ENCODE measurements around the gene CADPS2. TPM values are rescaled to one million over a fixed set of nuclear protein-coding genes. Genes with fewer than 3 reads are reported as not detected.

CADPS2 gene
- total RNA-seq, 2 experiments from 2014 or later, result not detected

DNA sequence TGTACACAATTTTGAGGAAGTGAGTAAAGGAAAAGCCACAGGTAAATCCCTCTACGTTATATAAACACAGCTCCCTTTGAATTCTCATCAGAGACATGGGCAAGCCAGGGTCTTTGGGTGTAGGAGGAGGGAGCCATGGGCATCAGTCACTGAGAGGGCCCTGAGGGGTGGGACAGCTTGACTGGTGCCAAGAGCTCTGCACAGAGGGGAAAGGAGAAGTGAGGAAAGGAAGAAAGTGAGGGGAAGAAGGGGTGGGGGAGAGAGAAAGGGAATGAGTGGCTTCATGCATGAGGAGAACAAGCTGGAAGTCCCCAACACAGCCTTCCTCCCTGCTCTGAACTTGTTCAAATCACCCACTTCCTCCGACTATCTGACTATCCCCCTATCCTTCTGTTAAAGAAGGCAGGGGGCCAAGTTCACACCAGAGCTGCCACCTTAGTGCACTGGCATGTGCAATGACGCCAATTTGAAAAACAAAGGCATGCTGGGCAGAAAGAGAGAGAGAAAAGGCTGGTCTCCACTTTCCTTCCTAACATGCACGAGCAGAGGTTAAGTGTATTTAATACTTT, 167.2 kb downstream of the CADPS2 start:
- TF ChIP-seq, protein P1, sequence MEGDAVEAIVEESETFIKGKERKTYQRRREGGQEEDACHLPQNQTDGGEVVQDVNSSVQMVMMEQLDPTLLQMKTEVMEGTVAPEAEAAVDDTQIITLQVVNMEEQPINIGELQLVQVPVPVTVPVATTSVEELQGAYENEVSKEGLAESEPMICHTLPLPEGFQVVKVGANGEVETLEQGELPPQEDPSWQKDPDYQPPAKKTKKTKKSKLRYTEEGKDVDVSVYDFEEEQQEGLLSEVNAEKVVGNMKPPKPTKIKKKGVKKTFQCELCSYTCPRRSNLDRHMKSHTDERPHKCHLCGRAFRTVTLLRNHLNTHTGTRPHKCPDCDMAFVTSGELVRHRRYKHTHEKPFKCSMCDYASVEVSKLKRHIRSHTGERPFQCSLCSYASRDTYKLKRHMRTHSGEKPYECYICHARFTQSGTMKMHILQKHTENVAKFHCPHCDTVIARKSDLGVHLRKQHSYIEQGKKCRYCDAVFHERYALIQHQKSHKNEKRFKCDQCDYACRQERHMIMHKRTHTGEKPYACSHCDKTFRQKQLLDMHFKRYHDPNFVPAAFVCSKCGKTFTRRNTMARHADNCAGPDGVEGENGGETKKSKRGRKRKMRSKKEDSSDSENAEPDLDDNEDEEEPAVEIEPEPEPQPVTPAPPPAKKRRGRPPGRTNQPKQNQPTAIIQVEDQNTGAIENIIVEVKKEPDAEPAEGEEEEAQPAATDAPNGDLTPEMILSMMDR (IDR thresholded peaks at IDR 0.05), result no peak
- no peaks in the 10 kb centered on the region for H3K36me3 Mint-ChIP-seq (ENCODE audit: low read depth)
- Histone ChIP-seq H3K27me3 (ENCODE audit: control insufficient read depth in 1 of 2, insufficient read depth in 2 of 2, low read length in 2 of 2) (no peaks in the 10 kb centered on the region), H3K27ac (ENCODE audit: low read depth in 1 of 2, low read length in 2 of 2) (no peak overlapping the region), H3K4me1 (ENCODE audit: insufficient read depth, low read length) (no peaks in the 10 kb centered on the region), H3K36me3 (ENCODE audit: insufficient read depth, low read length) (no peaks in the 10 kb centered on the region), H3K4me3 (ENCODE audit: low read length) (no peak overlapping the region), H3K9me3 (ENCODE audit: control insufficient read depth in 1 of 2, insufficient read depth in 1 of 2, low read length in 2 of 2) (peaks cover 0 to 5% of the 10 kb centered on the region in 2 experiments)
- no peaks in the 10 kb centered on the region for H3K27me3 Mint-ChIP-seq
- ChIA-PET CTCF (no interaction called here), POLR2A (no interaction called here)
- H3K4me1 Mint-ChIP-seq (ENCODE audit: low read depth), result no peaks in the 10 kb centered on the region
- no peak overlapping the region for H3K4me3 Mint-ChIP-seq
- ATAC-seq (ENCODE audit: poor library complexity), result no peak
- DNase-seq, result no peak
- H3K9me3 Mint-ChIP-seq, result peaks cover 4% of the 10 kb centered on the region
- intact Hi-C loops (cut with DNase I, micrococcal nuclease), result no loop called here
- no peak overlapping the region for H3K27ac Mint-ChIP-seq

DNA sequence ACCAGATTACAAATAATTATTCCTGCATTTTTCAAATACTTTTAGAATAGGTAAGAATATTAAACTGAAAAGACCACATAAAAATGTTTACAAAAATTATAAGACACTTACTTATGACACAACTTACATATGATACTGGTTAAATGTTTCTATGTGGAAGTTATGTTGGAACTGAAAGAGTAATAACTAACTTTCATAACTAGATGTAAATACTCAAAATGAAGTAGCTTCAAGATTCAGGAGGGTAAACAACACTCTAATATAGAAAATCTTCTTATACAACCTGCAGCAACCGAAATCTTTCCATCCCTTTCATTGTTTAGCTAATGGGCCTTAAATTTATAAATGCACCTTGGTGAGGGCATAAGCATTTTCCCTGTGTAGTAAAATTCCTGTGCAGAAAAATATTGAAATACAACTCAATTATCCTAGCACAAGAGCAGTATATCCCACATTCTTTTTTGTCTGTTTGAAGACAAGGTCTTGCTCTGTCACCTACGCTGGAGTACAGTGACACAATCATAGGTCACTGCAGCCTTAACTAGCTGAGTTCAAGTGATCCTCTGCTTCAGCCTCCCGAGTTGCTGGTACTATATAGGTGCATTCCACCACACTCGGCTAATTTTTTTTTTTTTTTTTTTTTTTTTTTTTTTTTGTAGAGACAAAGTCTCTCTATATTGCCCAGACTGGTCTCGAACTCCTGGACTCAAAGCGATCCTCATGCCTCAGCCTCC, 168.7 kb downstream of the CADPS2 start:
- peaks cover 4% of the 10 kb centered on the region for H3K9me3 Mint-ChIP-seq
- H3K4me1 Mint-ChIP-seq (ENCODE audit: low read depth), result no peaks in the 10 kb centered on the region
- ATAC-seq (ENCODE audit: poor library complexity) (no peak), DNase-seq (no peak)
- Histone ChIP-seq H3K4me3 (ENCODE audit: low read length) (no peak overlapping the region), H3K27me3 (ENCODE audit: control insufficient read depth in 1 of 2, insufficient read depth in 2 of 2, low read length in 2 of 2) (no peaks in the 10 kb centered on the region), H3K9me3 (ENCODE audit: control insufficient read depth in 1 of 2, insufficient read depth in 1 of 2, low read length in 2 of 2) (peaks cover 0 to 5% of the 10 kb centered on the region in 2 experiments), H3K27ac (ENCODE audit: low read depth in 1 of 2, low read length in 2 of 2) (no peak overlapping the region), H3K4me1 (ENCODE audit: insufficient read depth, low read length) (no peaks in the 10 kb centered on the region), H3K36me3 (ENCODE audit: insufficient read depth, low read length) (no peaks in the 10 kb centered on the region)
- no peaks in the 10 kb centered on the region for H3K36me3 Mint-ChIP-seq (ENCODE audit: low read depth)
- TF ChIP-seq, protein P1 (IDR thresholded peaks at IDR 0.05), result no peak
- H3K27ac Mint-ChIP-seq, result no peak overlapping the region
- intact Hi-C loops (cut with DNase I, micrococcal nuclease), result no loop called here
- no peaks in the 10 kb centered on the region for H3K27me3 Mint-ChIP-seq
- no peak overlapping the region for H3K4me3 Mint-ChIP-seq
- POLR2A ChIA-PET, result no interaction called here
- CTCF ChIA-PET, result no interaction called here

DNA sequence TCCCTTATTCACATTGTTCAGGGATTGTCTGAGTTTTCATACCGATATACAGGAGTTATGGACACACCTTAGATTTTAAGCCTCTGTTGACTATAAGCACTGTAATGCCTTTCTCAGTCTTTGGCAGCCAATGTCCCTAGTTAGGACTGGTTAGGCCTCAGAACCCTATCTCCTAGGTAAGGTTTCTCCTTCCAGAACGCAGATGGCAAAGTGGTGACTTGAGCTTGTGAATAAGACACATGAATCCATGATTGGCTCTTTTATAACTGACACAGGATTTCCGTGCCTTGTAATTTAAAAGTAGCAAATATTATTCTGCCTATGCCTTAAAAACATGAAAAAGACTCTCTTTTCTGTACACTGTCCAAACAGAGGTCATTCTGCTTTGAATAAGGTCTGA, 171.1 kb downstream of the CADPS2 start:
- H3K36me3 Mint-ChIP-seq (ENCODE audit: low read depth), result no peaks in the 10 kb centered on the region
- peaks cover 4% of the 10 kb centered on the region for H3K9me3 Mint-ChIP-seq
- ChIA-PET POLR2A (no interaction called here), CTCF (interaction anchor here (0.6 kb wide), 1 partner anchor 11 kb away, joined by 3 read pairs; no protein-coding TSS in a partner anchor)
- no peaks in the 10 kb centered on the region for H3K27me3 ChIP-seq (ENCODE audit: control insufficient read depth in 1 of 2, insufficient read depth in 2 of 2, low read length in 2 of 2)
- DNase-seq, result no peak
- no peak overlapping the region for H3K4me3 Mint-ChIP-seq
- TF ChIP-seq, protein P1 (IDR thresholded peaks at IDR 0.05), result no peak
- intact Hi-C loops (cut with DNase I, micrococcal nuclease), result no loop called here
- H3K27ac ChIP-seq (ENCODE audit: low read depth in 1 of 2, low read length in 2 of 2), result no peak overlapping the region
- H3K9me3 ChIP-seq (ENCODE audit: control insufficient read depth in 1 of 2, insufficient read depth in 1 of 2, low read length in 2 of 2), result peaks cover 0 to 5% of the 10 kb centered on the region in 2 experiments
- no peaks in the 10 kb centered on the region for H3K4me1 ChIP-seq (ENCODE audit: insufficient read depth, low read length)
- H3K4me1 Mint-ChIP-seq (ENCODE audit: low read depth), result no peaks in the 10 kb centered on the region
- ATAC-seq (ENCODE audit: poor library complexity), result no peak
- no peak overlapping the region for H3K4me3 ChIP-seq (ENCODE audit: low read length)
- H3K36me3 ChIP-seq (ENCODE audit: insufficient read depth, low read length), result no peaks in the 10 kb centered on the region
- no peaks in the 10 kb centered on the region for H3K27me3 Mint-ChIP-seq
- H3K27ac Mint-ChIP-seq, result no peak overlapping the region

All from CD4-positive, alpha-beta T cell (primary cell).